GM04503 (cell line): Measurements from ENCODE around the gene CLEC16A.
"Not testable (repeated sequence)": the region's sequence is repeated elsewhere in the genome, so short reads cannot be mapped to it uniquely, and the experiment has no call there.

Experiments used
- DNase-seq: peaks from one replicate; pipeline ENCODE4 v3.0.0-alpha.2; 2012; ENCODE audit warnings: low read depth

The CLEC16A gene

DNA sequence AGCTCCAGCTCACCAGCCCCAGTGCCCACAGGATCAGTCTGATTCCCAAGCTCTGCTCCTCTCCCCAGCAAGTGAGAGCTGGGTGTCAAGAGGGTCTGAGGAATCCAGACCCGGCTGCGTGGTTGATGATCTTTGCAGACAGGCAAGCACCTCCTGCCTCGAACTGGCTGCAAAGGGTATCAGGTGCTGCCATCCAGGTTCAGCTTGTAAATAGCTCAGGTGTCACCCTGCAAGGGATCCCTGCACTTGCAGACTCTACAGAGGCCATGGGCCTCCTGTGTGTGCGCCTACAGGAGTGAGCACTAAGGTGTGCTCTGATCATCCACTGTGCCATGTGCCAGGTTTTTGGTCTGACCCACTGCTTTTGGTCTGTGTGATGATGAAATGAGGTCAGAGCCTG, 18.3 kb upstream of the CLEC16A start:
- no peak for DNase-seq

DNA sequence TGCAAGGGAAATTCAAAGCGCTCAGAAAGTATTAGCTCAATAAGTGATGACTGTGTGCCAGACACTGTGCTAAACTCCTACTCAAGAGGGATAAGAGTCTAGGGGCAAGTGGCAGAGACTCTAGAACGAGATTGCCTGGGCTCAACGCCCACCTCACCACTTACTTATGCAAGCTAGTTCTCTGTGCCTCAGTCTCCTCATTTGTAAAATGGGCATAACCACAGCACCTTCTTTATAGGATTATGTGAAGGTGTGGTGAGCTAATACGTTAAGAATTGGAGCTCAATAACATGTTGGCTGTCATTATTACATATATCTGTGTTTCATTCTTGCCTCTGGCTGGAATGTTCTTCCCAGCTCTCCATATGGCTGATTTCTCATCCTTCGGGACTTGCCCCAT, 17.5 kb upstream of the CLEC16A start:
- no peak for DNase-seq

DNA sequence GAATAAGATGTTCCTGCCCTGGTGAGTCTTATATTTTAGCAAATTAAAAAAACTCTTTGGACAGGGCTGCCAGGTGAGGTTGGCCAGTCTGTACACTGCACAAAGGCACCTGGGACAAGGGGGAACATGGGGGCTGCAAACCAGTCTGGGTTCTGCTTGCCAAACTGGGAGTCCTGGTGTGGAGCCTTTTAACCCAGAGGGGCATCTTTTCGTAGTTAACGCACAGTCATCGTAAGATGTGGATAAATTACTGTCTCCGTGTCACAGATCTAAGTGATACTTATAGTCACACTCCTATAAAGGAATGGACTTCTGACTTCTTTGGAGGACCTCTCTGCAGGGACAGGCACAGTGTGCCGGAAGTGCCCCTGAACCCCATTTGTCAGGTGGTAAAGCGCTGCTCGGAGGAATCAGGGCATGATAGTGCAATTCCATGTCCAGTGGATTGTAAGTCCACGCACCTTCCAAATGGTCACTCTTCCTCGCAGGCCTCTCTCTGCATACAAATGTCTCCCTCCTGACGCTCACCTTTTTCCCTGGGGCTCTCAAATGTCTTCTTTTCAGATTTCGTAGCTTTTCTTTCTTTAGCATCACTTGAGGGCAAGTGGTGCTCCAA, 16.8 kb upstream of the CLEC16A start:
- no peak for DNase-seq

DNA sequence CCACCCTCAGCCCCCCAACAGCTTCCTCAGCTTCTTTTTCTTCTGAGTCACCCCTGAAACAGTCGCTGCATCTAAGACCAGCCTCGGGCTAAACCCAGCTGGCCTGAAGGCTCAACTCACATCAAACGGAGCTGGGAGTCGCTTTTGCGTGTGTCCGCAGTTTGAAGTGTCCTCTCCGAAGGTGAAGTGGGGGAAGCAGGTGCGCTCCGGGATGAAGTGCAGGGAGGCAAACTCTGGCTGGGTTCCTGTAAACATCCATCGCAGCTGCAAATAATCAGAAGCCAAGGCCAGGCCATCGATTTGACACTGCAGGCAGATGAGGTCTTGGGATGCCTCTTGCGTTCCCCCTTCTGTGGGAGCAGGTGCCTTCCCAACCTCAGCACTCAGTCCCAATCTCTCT, 15.3 kb upstream of the CLEC16A start:
- DNase-seq = not testable (repeated sequence)

DNA sequence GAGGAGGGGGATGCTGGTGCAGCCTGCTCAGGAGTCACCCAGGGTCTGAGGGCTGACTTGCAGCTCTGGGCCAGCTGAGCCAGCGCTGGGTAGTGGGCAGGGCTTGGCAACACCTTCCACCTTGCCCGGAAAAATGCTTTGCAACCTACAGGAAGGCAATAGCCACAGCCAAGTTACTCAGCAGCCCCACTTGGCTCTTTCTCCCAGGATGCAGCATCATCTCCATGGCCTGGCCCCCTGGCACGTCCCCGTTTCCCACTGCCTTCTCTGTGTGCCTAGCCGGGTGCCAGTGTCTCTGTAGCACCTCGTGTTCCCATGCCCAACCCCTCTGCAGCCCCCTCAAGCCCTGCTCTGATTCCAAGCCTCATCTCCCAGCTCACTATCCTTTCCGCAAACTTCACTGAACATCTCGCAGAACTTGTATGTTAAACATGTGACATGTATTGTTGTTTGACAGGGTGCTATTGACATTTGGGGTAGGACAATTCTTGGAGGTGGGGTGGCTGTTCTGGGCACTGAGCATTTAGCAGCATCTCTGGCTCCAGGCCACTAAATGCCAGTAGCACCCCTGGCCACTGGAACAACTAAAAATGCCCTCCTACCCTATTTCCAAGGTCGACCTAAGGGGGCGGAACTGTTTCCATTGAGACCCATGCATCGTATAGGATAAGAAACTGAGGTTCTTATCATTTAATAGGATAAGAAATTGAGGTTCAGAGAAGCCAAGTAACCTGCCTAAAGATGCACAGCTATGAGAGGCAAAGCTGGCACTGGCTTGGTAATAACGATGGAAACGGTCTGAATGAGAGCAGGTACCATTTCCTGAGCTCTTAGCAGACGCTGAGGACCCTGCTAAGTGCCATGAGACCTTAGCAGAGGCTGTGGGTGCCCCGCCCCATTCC, 14.3 kb upstream of the CLEC16A start:
- no peak for DNase-seq

DNA sequence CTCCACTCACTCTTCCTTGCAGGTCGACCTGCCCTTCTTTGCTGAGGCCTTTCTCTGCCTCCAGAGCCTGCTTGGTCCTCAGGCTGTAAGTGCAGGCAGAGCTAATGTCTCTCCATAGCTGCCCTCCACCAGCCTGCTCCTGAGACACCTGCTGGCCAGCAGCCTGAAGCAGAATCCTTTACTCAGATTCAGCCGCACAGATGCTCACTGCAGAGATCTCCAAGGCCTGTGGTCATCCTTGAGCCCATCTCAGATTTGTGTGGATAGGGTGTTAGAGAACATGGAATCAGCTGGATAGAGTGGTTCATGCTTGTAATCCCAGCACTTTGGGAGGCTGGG, 13.6 kb upstream of the CLEC16A start:
- DNase-seq = no peak

DNA sequence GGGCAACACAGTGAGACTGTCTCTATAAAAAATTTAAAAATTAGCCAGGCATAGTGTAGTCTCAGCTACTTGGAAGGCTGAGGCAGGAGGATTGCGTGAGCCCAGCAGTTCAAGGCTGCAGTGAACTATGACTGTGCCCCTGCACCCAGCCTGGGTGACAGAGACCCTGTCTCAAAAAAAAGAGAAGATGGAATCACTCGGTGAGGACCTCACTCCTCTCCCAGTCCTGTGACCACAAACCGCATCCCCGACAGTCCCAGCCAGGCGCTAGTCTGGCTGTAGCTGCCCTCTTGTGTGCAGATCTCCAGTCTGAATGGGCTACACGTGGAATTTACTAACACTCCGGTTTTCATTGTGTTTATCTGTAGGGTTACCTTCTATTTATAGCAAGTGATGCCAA, 13.2 kb upstream of the CLEC16A start:
- no peak for DNase-seq

DNA sequence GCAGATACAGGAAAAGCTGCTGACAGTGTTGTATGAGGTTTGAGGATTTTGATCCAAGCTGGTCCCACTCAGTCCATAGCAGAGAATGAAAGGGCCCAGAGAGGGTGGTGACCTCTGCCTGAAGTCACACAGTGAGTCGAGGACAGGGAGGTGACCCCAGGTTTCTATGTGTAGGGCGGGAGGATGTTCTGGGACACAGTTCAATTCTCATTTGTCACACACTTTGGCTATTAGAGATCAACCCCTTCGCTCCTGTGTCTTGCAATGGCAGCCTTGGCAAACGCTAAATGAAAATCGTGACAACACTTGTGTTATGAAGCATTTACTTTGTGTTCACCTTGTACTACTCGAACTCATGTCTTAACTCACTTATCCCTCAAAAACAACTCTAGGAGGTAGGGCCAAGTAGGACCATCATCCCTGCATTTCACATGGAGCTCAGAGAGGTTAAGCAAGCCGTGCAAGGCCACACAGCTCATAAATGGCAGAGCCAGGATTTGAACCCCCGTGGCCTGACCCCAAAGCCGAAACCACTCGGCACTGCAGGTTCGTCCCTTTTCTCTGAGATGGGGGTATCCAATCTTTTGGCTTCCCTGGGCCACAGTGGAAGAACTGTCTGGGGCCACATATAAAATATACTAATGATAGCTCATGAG, 12.3 kb upstream of the CLEC16A start:
- DNase-seq = no peak

DNA sequence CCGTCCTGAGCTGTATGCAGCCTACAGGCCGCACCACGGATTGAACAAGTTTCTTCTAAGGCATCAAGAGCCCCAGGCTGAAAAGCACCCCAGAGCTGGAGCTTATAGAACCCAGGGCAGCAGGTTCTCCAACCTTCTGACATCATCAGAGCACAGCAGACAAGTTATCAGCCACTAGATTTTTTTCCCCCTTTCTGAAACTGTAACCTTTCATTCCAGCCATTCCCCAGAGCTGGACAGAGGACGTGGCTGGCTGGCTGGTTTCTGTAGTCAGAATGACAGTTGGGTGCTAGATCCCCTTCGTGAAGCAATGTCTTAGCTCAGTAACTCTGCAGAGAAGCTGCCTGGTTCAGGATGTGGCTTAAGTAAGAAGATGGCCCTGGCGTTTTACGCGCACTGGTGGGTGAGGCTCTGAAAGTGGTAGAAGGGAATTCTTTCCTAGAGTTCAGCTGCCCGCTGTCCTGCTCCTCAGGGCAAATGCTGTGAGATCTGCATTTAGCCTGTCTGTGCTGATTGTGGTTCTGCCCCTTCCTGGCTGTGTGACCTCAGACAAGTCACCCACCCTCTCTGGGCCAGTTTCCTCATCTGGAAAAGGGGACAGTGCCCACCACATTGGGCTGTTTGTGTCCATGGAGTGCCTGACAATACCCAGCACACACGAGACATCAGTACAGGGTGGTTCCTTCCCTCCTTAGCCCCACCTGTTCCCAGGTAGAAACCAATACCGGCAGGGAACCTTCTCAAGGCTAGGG, 11.2 kb upstream of the CLEC16A start:
- DNase-seq = no peak

DNA sequence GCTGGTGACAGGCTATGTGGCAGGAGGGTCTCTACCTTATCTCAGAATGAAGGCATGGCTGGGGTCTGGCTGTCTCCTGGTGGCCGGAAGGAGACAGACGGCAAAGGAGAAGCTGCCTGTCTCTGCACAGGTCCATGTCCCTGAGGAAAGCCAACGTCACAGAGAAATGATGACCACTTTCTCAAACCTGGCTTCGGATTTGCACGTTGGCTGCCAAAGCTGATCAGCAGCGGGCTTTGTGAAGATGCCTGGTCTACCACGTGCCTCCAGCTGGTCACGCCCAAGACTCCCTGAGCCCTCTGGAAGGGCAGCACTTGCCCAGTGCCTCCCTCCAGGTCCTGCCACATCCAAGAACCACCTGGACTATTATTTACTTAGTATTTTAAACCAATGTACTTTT, 10.5 kb upstream of the CLEC16A start:
- no peak for DNase-seq

DNA sequence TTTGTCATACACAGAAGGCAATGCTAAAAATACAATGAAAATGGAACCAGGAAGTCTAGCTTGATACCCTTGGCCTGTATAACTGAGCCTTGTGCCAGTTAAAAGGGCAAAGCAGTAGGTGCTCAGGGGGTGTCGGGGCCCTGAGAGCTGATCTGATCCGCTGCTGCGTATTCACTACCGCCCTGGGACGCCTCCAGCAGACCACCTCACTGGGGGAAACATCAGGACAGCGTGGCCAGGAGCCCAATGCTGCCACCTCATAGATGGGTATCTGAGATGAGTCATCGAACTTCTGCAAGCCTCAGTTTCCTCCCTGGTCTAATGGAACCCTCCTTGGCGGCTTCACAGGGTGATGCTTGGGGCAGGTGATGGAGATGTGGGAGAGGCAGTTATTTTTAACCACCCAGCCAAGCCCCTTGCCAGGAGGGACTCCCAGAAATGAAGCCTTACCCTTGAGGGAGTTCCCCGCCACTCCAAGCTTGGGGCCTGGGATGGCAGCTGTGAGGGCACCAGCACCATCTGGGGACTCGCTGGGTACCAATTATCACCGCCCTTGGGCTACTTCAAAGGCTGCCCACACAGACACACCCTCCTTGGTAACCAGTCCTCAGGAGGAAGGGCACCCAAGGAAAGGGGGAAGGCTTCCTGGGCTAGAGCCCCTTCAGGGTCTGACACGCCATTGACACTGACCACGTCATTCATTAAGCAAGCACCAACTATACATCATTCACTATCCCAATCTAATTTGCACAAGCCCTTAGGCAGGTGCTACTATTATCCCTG, 9.8 kb upstream of the CLEC16A start:
- DNase-seq = no peak

DNA sequence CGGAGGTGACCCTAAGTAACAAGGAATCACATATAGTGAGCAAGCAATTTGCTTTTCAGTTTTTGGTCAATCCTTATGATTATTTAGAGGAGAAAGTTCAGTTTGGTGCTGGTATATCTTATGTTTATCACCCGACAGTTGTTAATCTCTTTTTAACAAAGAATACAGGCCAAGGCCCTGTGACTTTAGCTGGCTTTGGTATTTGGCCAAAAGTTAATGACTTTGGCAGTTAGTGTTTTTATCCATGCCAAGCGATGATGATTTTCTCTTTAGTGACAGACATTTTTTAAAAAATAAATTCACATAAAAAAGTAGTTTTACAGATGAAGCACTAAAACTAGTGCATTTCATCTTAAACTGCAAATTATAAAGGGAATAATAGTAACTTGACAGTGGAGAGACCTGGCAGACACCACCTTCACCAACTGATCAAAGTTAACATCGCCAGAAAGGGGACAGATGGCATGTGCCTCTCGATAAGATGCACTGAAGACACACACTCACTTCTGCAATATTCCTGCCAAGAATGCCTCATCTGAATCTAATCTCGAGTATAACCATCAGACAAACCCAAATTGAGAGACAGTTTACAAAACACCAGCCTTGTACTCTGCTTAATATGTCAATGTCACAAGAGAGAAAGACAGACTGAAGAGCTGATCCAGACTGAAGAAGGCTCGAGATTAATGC, 9.0 kb upstream of the CLEC16A start:
- DNase-seq = no peak

DNA sequence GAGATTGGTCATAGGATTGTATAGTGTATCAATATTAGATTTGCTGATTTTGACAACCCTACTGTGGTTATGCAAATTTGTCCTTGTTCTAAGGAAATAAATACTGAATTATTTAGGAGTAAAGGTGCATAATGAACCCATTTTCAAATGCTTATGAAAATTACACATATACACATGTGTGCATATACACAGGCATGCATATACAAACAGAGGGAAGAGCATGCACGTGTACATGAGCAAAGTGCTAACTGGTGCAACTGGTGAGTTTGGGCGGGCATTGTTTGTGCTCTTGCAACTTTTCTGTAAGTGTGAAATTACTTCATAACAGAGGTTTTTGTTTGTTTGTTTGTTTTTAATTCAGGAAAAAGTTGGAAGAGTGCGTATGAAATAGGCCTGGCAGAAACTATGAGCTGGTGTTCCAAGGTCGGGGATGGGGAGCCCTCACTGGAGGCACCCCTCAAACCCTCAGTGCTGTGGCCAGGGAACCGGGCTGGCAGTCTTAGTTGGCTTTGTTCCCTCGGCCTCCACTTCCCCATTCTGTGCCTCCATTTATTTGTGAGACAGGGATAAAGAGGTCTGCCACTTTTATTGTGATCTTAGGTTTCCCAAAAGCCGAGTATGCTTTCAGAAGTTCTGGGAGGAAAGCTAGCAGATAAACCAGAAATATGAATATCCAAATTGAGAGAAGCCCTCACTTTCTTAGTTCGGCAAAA, 7.9 kb upstream of the CLEC16A start:
- DNase-seq = no peak

DNA sequence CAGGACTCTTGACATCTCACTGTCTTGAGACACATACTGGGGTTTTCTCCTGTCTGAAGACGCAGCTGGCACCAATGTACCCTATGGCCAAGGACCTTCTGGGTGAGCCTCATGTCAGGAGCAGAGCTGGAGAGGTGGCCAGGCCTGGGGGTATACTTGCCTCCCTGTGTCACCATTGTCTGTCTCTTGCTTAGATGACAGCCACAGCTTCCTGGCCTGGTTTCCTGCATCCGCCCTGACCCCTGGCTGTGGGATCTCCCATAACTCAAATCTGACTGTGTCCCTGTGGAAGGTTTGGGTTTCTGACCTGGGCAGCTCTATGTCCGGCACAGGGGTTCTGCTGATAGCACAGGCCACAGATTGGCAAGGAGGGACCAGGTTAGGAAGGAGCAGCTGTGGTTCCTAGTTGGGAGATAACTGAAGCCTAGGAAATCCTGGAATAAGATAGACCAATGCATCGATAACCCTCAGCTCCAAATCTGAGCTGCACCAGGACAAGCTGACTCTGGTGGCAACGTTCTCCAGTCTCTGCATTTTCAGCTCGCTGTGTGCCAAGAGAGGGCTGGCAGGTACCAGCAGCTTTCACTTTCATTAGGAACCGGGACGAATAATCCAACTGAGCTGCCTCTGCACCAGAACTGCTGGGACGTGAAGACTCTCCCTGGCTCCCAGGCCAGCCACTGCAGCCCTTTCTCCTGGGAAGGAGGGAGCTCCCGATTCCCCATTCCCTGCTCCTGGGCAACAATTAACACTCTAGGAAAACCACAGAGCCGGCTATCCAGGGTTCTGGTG, 7.1 kb upstream of the CLEC16A start:
- DNase-seq = no peak

DNA sequence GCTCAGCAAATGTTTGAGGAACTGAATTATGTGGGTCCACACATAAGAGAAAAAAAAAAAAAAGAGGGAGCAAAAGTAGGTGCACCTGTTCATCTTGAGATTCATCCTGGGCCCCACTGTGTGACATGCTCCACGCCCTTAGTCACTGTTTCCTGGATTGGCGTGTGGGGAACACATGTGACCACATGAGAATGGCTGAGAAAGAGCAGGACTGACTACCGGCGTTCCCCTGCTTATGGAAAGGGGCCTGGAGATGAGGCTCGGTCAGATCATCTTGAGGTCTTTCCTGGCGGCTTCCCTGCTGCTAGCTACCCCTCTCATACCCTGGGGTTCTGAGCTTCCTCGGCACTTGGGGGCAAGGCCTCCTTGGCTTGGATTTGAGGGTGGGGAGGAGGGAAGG, 6.0 kb upstream of the CLEC16A start:
- no peak for DNase-seq

DNA sequence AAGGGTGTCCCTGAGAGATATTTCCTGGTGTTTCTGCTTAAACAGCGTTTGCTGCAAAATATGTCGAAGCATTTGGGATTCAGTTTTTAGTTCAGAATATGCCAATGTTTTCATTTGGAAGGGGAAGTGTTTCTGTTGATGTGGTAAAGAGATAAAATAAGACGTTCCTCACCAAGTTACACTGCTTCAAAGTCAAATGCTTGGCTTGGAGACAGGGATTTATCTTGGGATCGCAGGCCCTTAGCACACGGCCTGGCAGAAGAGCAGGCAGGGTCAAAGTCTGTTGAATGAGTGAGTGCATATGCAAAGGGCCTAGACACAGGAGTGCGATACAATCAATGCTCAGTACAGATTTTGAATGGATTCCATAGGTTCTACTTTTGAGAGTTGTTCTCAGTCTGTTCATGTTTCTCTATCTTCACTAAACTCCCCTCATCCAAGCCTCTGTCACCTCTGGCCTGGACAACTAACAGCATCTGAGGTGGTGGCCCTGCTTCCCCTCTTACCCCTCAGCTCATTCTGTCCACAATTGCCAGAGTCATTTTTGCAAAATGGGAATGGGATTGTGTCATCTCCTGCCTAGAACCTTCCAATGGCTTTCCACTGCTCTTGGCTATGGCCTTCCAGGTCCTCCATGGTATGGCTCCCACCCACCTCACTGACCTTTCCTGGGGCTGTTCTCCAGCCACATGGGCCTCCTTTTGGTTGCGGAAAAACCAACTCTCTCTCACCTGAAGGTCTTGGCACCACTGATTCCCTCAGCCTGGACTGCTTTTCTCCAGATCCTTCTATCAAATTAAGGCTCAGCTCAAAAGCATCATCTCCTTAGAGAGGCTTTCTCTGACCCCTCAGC, 5.3 kb upstream of the CLEC16A start:
- no peak for DNase-seq

DNA sequence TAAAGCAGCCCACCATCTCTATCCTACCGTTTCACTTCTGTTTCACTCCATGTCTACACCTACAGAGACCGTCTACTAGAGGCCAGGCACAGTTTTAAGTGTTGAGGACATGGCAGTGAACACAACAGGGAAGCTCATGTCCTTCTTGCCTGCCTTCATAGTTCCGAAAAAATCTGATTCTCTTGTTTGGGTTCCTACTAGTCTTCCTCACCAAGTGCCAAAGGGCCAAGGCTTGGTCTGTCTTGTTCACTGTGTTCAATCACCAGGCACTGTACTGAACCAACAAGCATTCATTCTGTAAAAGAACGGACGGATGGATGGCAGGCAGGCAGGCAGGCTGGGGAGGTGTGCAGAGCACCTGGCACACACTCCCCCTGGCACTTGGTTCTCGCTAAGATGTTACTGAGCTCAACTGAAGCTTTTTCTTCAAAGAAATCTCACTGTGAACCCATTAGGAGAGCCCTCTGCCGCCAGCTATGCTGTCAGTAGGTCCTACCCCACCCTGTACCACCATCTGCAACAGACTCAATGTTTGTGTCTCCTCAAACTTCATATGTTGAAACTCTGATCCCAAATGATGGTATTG, 4.6 kb upstream of the CLEC16A start:
- no peak for DNase-seq

DNA sequence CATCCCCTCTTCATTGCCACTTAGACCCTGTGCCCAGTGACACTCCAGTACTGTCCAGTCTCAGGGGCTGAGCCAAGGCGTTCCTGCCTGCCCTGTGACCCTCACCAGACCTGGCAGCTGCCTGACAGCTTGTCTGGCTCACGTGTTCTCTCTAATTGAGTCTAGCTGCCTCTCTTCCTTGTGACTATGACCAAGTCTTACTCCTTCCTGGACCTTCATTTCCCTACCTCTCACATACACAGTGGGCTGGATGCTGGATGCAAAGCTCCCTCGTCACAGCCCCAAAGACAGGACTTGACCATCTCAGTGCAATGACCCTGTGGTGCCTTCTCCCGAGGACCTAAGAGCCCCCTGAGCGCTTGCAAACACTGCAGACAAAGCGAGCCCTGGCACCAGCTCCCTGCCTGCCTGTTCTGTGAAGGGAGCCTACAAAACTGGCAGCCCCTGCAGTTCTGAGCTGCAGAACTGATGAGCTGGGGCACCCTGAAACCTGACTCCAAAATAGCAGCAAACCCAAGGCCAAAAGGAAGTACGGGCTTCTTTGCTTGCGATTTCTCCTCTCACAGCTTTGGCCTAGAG, 3.8 kb upstream of the CLEC16A start:
- DNase-seq = no peak
